Sigmoid colon (tissue), 4 donors: ENCODE data around the gene RER1.
A peak's percentile ranks its signal among the peaks of the same experiment; 100 is the strongest.

Experiments
- EP300 ChIP-seq, 4 donors: sonication (generic); formaldehyde crosslinking; IDR thresholded peaks; one replicate each; pipeline ENCODE4 v1.6.1; 2017; ENCODE audit warnings: antibody characterized with exemption in 4 of 4
- POLR2A ChIP-seq, 2 donors: fragments of 450-650 bp; IDR thresholded peaks; one replicate each; pipeline ENCODE4 v1.6.1; 2016; ENCODE audit warnings: antibody characterized with exemption in 2 of 2, mild to moderate bottlenecking in 2 of 2, moderate library complexity in 2 of 2
- TF ChIP-seq, protein P1 (sequence below), 4 experiments: fragments of 450-650 bp in 3 of 4; fragments of 200-600 bp in 1 of 4; IDR thresholded peaks; one replicate each; pipeline ENCODE4 v1.5.1; 2016 to 2019; ENCODE audit warnings: antibody characterized with exemption in 4 of 4, mild to moderate bottlenecking in 3 of 4, moderate library complexity in 2 of 4

- TF ChIP-seq, protein P1, sequence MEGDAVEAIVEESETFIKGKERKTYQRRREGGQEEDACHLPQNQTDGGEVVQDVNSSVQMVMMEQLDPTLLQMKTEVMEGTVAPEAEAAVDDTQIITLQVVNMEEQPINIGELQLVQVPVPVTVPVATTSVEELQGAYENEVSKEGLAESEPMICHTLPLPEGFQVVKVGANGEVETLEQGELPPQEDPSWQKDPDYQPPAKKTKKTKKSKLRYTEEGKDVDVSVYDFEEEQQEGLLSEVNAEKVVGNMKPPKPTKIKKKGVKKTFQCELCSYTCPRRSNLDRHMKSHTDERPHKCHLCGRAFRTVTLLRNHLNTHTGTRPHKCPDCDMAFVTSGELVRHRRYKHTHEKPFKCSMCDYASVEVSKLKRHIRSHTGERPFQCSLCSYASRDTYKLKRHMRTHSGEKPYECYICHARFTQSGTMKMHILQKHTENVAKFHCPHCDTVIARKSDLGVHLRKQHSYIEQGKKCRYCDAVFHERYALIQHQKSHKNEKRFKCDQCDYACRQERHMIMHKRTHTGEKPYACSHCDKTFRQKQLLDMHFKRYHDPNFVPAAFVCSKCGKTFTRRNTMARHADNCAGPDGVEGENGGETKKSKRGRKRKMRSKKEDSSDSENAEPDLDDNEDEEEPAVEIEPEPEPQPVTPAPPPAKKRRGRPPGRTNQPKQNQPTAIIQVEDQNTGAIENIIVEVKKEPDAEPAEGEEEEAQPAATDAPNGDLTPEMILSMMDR (IDR thresholded peaks at IDR 0.05) = peak; percentile 92 to 97 (median 94)
- no peak for TF ChIP-seq EP300 (IDR thresholded peaks at IDR 0.05)
- no peak for TF ChIP-seq POLR2A (IDR thresholded peaks at IDR 0.05)
Observed at GRCh38 chr1:2414297-2414958, 22.8 kb downstream of the RER1 start.
